PFSK-1 (cell line): ENCODE measurements around the gene COPB2.

ENCODE experiments used
- POLR2AphosphoS5 ChIP-seq: IDR thresholded peaks from 2 replicates; pipeline ENCODE4 v1.6.1; 2012; ENCODE audit warnings: low read depth, mild to moderate bottlenecking, control low read depth, low read length, moderate library complexity
- REST ChIP-seq, 2 experiments: IDR thresholded peaks; 2 replicates each; pipeline versions ENCODE4 v1.6.1 to v1.8.0; 2011 to 2012; ENCODE audit warnings: low read depth in 2 of 2, low read length in 2 of 2, control low read depth in 1 of 2, inconsistent platforms in 1 of 2, mild to moderate bottlenecking in 1 of 2, moderate library complexity in 1 of 2; ENCODE audit not compliant: insufficient read depth in 1 of 2

- TF ChIP-seq REST (IDR thresholded peaks at IDR 0.05; ENCODE audit: insufficient read depth in 1 of 2, low read depth in 2 of 2, low read length in 2 of 2) (no peak), POLR2AphosphoS5 (no peak)
Measured at GRCh38 chr3:139338405-139338804, 51.0 kb downstream of the COPB2 start.
